ENCODE measurements around the gene NAAA. TPM values are rescaled to one million over a fixed set of nuclear protein-coding genes. Genes with fewer than 3 reads are reported as not detected.
"Not testable (repeated sequence)": the region's sequence is repeated elsewhere in the genome, so short reads cannot be mapped to it uniquely, and the experiment has no call there.

NAAA gene
- 27.7 and 39.2 TPM in 2 replicates for total RNA-seq (2014; rRNA removed; shearing (Covaris generic))

DNA sequence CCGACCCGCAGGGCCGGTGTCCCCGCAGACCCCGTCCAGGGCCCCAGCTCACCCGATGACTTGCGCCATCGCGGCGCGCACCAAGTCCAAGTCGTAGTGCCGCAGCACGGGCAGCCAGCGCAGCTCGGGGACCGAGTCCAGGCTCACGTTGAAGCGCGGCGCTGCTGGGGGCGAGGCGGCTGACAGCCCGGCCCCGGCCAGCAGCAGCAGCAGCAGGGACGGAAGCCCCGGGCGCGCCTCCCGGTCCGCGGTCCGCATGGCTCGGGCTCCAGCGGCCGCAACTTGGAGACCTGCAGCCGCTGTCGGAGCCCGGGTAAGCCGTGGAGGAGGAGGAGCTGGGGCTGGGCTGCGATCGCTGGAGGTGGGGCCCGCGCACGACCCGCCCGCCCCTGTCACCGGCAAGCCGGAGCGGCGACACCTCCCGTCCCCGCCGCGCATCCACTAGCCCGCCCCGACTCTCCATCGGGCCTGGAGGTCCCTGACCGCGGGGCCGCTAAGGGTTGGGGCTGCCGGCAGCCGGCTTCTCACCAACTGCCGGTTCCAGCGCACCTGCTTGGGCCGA is at the start of gene NAAA:
Gene NAAA, minus strand, starts transcription at position 322 of the 562 bp plus-strand sequence. Its CDS starts 64 bp downstream, at position 258.
- DNase-seq (ENCODE audit: low spot score) = peak; percentile 29

DNA sequence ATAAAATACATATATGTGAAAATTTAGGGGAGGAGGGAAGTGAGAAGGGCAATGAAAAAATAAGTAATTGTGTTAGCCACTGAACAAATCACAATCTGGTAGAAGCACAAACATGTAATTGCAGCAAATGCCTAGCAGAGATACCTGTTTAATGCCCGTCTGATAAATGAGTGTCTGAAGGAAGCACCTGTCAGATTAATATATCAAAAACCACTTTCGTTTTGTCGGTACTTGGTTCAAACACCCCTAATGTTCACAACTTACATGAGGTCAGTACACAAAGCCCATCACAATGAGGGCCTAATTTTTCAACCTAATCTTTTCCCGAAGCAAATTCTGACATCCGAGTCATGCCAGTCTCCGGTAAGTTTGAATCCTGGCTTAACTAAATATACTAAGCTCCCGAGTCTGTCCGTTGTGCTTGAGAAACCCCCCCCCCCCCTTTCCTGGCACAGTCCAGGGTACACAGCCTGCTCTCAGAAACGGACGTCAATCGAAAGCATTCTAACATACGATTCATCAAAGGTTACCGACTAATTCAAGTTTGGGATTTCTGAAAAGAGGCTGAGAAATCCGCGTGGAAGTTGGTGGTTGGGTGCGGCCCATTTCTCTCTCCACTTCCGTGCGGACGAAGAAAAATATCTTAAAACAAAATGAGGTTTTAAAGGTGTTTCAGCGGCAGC is 49.2 kb upstream of the NAAA start:
- DNase-seq (ENCODE audit: low spot score) = no peak

DNA sequence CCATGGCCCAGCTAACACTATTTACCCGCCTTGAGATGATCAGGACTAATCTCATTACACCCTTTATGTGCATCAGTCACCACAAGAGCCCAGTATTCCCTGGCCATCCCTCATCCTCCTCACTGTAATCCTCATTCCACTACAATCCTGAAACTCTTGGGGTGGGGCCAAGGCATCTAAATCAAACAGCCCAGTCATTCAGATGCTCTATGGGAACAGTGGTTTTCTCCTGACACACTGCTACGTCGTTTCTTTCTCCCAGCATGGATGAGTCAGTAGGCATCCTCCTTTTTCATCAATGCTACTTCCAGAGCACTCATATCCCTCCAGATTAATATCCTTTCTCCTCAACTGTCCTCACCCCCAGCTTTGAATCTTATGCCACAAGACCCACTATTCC is 44.3 kb upstream of the NAAA start:
- DNase-seq (ENCODE audit: low spot score) = peak; percentile 72

DNA sequence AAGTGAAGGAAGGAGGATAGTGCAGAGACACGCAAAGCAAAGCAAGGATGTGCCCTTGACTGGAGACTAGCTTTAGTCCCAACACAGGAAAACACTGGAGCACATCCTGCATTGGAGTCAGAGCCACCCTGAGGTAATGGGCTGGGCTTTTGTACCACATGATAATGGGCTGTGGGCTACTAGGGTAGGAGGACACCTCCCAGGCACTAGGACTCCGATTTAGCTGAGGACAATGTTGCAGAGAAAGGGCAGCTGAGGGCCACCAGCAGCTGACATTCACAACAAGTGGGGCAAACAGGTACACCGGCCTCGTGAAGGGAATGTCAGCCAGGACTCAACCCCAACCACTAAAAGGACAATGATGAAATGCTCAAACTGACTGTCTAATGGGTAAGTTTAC is 39.8 kb upstream of the NAAA start:
- DNase-seq (ENCODE audit: low spot score) = no peak

DNA sequence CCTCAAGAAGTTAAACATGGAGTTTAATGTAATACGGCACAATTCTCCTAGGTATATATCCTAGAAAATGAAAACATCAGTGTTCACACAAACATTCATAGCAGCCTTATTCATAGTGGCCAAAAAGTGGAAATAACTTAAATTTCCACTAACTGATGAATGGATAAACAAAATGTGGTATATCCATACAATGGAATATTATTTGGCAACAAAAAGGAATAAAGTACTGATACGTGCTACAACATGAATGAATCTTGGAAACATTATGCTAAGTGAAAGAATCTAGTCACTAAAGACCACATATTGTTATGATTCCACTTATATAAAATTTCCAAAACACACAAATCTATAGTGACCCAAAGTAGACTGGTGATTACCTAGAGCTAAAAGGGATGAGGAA is 35.4 kb upstream of the NAAA start:
- no peak for DNase-seq (ENCODE audit: low spot score)

DNA sequence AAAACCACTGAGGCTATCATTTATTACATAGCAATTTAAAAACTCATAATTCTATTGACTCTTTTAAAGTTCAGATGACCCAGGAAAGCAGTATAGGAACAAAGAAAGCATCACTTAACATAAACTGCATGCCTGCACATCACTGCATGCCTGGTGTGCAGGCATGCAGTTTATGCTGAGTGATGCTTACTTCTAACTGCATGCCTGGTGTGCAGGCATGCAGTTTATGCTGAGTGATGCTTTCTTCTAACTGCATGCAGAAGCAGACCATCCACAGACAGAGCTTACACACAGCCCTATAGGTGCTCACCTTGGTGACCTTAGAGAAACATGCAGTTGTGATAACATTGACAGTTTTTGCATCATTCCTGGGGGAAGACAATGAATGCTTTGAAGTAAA is 33.0 kb upstream of the NAAA start:
- DNase-seq (ENCODE audit: low spot score) = no peak

DNA sequence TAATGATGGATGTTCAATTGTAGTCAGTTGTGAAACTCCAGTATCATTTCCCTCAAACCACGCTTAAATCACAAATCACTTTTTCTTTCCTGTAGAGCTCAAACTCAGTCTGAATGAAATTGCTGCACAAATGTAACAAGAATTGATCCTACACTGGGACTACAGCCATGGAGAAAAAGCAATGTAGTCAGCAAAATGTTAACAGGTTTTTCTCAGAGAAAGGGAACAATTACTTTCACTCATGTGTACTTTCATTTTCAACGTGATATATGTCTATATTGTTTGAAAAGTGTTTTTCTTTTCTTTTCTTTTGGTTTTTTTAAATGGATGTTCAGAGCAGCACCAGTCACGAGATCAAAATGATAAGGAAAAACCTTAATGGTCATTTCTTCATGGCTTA is 27.3 kb upstream of the NAAA start:
- no peak for DNase-seq (ENCODE audit: low spot score)

DNA sequence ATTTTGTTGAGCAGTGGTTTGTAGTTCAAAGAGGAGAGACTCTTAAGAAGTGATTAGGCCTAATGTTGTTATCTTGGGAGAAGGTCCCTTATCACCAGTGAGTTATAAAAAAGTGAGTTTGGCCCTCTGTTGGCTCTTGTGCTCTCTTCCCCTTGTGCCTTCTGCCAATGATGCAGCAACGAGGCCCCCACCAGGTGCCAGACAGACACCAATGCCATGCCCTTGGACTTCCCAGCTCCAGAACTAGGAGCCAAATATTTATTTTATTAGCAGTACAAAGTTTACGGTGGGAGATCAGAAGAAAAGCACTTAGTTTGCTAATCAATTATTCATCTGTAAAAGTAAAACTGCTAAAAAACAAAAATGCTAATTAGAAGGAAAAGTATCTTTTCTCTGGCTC is 22.7 kb upstream of the NAAA start:
- no peak for DNase-seq (ENCODE audit: low spot score)

DNA sequence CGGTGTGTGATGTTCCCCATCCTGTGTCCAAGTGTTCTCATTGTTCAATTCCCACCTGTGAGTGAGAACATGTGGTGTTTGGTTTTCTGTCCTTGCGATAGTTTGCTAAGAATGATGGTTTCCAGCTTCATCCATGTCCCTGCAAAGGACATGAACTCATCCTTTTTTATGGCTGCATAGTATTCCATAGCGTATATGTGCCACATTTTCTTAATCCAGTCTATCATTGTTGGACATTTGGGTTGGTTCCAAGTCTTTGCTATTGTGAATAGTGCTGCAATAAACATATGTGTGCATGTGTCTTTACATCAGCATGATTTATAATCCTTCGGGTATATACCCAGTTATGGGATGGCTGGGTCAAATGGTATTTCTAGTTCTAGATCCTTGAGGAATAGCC is 21.3 kb upstream of the NAAA start:
- DNase-seq (ENCODE audit: low spot score) = not testable (repeated sequence)

DNA sequence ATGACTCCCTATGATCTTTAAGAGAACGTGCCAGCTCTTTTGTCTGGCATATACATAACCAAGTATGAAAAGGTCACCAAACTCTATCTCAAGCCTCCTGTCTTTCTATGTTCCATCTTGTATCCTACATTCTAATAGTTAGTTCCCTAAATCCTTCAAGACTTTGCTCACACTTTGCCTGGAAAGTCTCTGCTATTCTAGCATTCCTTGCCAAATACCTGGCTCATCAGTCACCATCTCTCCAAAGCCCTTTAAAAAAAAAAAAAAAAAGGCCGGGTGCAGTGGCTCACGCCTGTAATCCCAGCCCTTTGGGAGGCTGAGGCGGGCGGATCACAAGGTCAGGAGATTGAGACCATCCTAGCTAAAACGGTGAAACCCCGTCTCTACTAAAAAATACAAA is 17.7 kb upstream of the NAAA start:
- not testable (repeated sequence) for DNase-seq (ENCODE audit: low spot score)

DNA sequence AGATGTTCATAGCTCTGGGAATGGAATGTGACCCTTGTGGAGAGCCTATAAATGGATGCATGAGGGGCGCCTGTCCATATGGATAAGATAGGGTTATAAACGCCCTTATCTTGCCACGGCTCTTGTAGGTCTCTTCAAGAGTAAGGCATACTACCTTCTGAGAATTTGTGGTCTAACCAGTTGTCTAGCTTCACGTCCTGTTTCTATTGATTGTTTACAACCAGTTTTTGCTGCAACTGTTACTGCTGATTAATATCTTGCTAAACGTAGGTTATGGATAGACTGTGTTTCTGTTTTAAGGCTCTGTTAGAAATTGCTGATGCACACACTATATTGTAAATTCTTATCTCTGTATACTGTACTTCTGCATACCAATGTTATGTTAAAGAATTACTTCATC is 14.0 kb upstream of the NAAA start:
- not testable (repeated sequence) for DNase-seq (ENCODE audit: low spot score)

DNA sequence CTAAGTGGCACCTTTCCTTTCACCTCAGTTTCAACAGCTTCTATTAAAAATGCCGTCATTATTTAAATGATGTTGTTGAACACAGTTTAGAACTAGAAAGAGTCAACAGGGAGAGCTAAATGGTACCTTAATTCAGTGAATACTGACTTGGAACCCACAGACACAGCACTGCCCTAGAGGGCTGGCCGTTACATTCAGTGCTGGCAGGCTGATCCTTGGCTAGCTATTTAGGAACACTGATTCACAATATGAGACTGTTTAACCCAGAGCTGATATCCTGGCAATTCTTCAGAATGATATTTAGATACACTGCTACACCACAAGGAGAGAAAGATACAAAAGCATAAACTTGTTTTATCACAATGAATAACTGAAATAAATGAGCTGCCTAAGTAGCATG is 12.7 kb upstream of the NAAA start:
- DNase-seq (ENCODE audit: low spot score) = no peak

DNA sequence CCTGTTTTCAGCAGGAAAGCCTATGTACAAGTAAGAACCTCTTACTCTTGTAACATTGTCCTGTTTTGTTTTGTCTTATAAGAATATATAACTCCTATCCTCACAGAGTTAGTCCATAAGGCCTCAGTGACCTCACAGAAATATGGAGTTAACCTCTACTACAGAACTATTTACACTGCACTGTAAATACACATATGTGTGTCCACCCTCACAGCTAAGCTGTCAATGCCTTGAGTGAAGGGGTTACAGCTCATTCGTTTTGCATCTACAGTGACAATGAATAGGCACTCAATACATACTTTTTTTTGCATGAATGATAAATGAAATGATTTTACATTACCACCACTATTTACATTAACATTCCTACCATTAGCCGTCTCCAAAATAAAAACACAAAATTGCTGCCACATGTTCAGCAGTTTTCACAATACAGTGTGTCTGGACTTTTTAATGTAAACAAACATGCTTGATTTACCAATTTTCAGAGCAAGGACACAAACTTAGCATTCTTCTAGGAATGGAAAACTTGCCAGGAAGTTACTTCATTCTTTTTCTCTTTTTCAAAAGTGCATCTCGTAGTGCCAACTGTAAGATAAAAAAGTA is 9.5 kb upstream of the NAAA start:
- DNase-seq (ENCODE audit: low spot score) = no peak

DNA sequence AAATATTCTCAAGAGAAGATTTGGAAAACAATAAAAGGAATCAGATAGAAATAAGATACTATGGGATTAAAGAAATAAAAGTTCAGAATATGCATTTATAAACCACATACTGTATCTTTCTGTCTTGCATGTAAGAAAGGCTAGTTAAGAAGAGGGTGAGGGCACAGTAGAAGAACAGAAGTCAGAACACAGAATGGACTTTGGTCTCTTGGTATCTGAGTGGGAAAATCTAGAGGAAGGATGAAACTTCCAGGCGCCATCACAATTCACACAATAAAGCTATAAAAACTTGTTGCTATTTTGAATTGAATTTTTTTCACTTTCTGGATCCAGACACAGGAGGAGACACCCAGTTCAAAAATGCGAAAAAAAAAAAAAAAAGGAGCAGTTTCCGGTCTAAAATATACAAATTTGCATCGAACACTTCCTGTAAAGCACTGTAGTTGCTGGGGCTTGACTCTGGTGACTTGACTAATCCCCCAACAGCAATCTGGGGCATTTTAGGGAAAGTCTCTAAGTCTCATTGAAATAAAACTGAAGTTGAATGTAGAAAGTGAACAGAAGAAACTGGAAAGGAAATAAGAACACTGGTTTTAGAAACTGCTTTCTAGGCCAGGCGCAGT is 8.1 kb upstream of the NAAA start:
- DNase-seq (ENCODE audit: low spot score) = no peak

DNA sequence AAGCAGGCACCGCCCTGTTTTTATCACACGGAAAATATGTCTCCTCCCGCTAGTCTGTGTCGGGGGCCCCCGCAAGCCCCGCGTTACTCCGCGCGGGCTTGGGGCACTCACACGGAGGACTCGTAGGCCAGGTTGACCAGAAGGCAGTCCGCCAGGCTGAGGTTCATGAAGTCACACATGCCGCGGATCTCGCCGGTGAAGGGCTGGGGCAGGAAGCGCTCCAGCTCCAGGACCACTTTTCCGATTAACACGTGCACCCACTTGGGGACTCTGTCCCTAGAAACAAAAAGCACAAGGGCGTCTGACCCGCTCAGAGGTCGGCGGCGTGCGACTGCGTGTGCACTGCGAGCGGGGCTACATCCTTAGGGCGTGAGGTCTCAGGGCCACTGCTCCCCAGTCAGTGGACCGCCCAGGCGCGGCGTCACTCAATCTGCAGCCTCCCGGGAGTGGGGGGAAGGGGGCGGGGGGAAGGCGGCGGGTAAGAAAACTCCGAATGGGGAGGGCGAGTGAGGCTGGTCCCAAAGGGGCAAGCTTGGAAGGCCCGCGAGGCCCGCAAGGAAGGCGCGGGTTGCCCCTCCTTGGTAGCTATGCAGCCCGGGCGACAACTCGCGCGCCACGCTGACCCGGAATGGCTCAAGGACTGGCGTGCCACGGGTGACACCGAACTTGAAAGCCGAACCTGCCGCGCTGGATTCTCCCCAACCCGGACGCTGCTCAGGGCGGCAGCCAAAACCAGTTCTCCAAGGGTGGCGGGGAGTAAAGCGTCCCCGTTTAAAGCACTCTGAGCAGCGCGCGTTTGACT is 722 bp downstream of the NAAA start:
- peak; percentile 39 for DNase-seq (ENCODE audit: low spot score)

DNA sequence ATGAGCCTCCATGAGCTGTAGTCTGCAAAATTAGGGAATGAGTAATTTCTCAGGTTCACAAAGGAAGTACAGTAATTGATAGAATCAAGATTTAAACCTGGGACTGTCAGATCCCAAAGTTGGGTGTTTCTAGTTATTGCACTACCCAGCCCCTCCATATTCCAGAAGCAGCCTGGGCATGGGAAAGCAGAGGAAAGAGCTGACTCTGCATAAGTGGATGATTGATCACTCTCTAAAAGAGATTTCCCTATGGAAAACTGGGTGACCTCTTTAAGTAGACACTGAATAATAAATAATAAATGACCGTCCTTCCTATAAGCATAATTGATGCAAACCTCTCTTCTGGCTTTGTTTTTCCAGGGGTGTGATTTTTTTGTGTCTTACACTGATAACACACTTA is 5.2 kb downstream of the NAAA start:
- no peak for DNase-seq (ENCODE audit: low spot score)

DNA sequence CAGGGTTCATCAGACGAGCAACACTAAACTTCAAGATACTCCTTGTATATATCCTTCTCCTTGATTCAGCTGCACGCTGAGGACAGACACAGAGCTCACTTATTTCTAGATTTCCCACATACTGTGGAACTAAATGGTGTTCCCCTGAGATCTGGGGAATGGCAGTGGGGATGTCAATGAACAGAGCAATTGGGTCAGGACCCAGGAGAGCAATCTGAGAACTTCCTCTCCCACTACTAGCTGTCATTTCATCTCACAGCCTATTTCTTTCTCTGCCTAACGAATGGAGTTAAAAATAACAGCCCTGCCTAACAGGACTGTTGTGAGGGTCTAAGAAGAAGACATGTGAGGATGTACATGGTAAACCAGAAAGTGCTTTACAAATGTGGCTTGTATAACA is 10.7 kb downstream of the NAAA start:
- no peak for DNase-seq (ENCODE audit: low spot score)

DNA sequence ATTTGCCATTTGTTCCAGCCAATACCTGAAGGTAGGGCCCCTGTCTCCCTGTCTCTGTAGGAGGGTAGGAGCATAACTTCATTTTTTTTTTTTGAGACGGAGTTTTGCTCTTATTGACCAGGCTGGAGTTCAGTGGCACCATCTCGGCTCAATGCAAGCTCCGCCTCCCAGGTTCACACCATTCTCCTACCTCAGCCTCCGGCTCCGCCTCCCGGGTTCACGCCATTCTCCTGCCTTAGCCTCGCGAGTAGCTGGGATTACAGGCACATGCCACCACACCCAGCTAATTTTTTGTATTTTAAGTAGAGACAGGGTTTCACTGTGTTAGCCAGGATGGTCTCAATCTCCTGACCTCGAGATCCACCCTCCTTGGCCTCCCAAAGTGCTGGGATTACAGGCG is 15.9 kb downstream of the NAAA start:
- not testable (repeated sequence) for DNase-seq (ENCODE audit: low spot score)

DNA sequence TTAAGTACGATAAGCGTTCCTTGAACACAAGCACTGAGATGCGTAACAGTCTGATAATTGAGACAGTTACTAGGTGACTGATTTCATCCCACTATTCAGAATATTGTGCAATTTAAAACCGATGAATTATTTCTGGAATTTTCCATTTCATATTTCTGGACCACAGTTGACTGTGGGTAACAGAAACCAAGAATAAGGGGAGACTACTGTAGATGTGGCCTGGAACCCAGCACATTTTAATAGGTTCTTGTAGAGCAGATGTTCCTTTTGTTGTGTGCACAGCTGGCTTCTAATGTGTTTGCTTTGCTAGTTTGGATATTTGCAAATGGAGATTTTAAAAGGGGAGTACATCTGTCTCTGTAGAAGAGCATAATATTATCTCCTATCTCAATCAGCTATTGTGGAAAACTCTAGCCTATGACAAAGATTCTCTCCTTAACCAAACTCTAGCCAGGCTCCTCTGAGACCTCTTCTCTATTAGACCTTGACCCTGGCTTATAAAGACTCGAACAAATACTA is 16.4 kb downstream of the NAAA start:
- DNase-seq (ENCODE audit: low spot score) = no peak

DNA sequence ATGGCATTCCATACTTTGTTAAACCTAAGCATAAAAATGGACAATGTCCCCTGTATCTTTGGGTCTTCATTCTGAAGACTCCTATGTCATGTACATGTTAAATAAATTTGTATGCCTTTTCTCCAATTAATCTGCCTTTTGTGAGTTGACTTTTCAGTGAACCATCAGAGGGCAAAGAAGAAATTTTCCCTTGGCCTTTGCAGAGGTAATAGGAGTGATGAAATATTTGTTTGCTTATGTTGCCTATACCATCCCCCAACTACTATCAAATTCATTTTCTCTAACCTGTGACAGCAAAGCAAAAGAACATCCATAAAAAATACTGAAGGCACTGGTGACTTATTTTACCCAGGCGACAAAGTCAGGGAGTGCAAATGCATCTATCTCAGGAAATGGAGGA is 18.2 kb downstream of the NAAA start:
- no peak for DNase-seq (ENCODE audit: low spot score)

DNA sequence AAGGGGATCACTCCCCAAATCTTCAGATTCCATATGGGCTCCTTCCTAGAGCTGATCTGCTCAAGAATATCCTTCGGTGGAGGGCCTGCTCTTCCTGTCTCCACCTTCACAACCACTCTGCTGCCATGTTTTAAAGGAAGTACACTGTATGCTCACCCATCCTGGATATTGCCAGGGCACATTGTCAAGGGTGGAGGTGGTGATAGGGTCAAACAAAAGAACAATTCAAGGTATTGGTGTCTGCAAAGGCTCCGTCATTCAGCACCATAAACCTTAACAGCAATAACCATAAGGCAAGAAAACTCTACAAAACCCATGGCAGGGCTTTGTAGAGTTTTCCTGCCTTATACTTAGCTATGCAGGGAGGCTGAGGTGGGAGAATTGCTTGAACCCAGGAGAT is 18.9 kb downstream of the NAAA start:
- no peak for DNase-seq (ENCODE audit: low spot score)

DNA sequence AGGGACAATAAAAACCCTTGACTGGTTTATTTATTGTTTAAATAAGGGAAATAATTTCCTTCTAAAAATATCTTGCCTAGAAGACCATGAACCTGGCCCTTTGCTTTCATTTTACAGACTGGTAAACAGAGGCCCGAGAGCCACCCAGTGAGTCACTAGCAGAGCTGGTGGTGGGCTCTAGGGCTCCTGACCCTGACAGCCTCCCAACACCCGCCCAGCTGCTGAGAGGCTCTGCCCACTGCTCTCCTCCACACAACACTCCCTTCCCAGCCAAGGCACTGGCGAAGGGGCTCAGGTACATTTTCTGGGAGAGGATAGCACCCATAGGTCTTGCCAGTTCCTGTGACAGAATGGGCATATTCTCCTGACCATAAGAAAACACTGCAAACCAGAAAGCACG is 20.5 kb downstream of the NAAA start:
- no peak for DNase-seq (ENCODE audit: low spot score)

All from A172 (cell line).